Activated T-helper 17 cell treated with anti-CD3 and anti-CD28 coated beads, Interleukin-2, amount 50 U/mL, for 72 hours (primary cell): ENCODE results near the gene GAGE12E. TPM values are rescaled to one million over a fixed set of nuclear protein-coding genes. Genes with fewer than 3 reads are reported as not detected.
"Not testable (repeated sequence)": the region's sequence is repeated elsewhere in the genome, so short reads cannot be mapped to it uniquely, and the experiment has no call there.

ENCODE experiments used
- ATAC-seq: fragments of 150-1000 bp; cut with Tn5 transposase; replicated peaks from 2 replicates; pipeline ENCODE4 v1.10.0; 2021; ENCODE audit warnings: mild to moderate bottlenecking, moderate library complexity
- H3K27ac Mint-ChIP-seq: one replicate; pipeline ENCODE4 v1.8.0; 2022; ENCODE audit warnings: mixed read lengths
- H3K27me3 Mint-ChIP-seq: one replicate; pipeline ENCODE4 v1.8.0; 2022; ENCODE audit warnings: mixed read lengths
- H3K36me3 Mint-ChIP-seq: one replicate; pipeline ENCODE4 v1.8.0; 2022; ENCODE audit warnings: low read depth, mild to moderate bottlenecking, mixed read lengths
- H3K4me1 Mint-ChIP-seq: one replicate; pipeline ENCODE4 v1.8.0; 2022; ENCODE audit warnings: mixed read lengths
- H3K4me3 Mint-ChIP-seq: one replicate; pipeline ENCODE4 v1.8.0; 2022; ENCODE audit warnings: mild to moderate bottlenecking, mixed read lengths
- H3K9me3 Mint-ChIP-seq: one replicate; pipeline ENCODE4 v1.8.0; 2022; ENCODE audit warnings: mixed read lengths
- total RNA-seq, 2 donors: library from RNA; stranded (reverse); gene quantifications; one replicate each; pipeline ENCODE4 v1.2.3, GENCODE V29; 2022

Gene GAGE12E, protein sequence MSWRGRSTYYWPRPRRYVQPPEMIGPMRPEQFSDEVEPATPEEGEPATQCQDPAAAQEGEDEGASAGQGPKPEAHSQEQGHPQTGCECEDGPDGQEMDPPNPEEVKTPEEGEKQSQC
- not detected for total RNA-seq

DNA sequence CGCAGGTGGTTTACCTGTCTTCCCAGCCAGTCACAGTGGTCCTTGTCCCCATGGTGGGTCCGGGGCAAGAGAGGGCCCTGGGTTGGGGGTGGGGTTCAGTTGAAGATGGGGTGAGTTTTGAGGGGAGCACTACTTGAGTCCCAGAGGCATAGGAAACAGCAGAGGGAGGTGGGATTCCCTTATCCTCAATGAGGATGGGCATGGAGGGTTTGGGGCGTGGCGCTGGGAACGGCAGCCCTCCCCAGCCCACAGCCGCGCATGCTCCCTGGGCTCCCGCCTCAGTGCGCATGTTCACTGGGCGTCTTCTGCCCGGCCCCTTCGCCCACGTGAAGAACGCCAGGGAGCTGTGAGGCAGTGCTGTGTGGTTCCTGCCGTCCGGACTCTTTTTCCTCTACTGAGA, at the start of gene GAGE12E:
Gene GAGE12E, plus strand, starts transcription at position 301 of the 400 bp plus-strand sequence. CDS start 1,155 bp downstream, outside the sequence.
- not testable (repeated sequence) for H3K27me3 Mint-ChIP-seq, H3K27ac Mint-ChIP-seq, H3K4me1 Mint-ChIP-seq, H3K9me3 Mint-ChIP-seq, H3K4me3 Mint-ChIP-seq, ATAC-seq, H3K36me3 Mint-ChIP-seq

DNA sequence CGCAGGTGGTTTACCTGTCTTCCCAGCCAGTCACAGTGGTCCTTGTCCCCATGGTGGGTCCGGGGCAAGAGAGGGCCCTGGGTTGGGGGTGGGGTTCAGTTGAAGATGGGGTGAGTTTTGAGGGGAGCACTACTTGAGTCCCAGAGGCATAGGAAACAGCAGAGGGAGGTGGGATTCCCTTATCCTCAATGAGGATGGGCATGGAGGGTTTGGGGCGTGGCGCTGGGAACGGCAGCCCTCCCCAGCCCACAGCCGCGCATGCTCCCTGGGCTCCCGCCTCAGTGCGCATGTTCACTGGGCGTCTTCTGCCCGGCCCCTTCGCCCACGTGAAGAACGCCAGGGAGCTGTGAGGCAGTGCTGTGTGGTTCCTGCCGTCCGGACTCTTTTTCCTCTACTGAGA, 19.2 kb upstream of the GAGE12E start, which contains the start of gene GAGE12C:
Gene GAGE12C, plus strand, starts transcription at position 301 of the 400 bp plus-strand sequence. CDS start 1,155 bp downstream, outside the sequence.
- not testable (repeated sequence) for ATAC-seq, H3K9me3 Mint-ChIP-seq, H3K4me1 Mint-ChIP-seq

DNA sequence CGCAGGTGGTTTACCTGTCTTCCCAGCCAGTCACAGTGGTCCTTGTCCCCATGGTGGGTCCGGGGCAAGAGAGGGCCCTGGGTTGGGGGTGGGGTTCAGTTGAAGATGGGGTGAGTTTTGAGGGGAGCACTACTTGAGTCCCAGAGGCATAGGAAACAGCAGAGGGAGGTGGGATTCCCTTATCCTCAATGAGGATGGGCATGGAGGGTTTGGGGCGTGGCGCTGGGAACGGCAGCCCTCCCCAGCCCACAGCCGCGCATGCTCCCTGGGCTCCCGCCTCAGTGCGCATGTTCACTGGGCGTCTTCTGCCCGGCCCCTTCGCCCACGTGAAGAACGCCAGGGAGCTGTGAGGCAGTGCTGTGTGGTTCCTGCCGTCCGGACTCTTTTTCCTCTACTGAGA, 9.7 kb upstream of the GAGE12E start, which contains the start of gene GAGE12D:
Gene GAGE12D, plus strand, starts transcription at position 301 of the 400 bp plus-strand sequence. CDS start 1,155 bp downstream, outside the sequence.
- H3K4me3 Mint-ChIP-seq: not testable (repeated sequence)

More for the DNA sequence above, 19.2 kb upstream of the GAGE12E start, which contains the start of gene GAGE12C:
- H3K27ac Mint-ChIP-seq, H3K27me3 Mint-ChIP-seq, H3K4me3 Mint-ChIP-seq, H3K36me3 Mint-ChIP-seq: not testable (repeated sequence)

DNA sequence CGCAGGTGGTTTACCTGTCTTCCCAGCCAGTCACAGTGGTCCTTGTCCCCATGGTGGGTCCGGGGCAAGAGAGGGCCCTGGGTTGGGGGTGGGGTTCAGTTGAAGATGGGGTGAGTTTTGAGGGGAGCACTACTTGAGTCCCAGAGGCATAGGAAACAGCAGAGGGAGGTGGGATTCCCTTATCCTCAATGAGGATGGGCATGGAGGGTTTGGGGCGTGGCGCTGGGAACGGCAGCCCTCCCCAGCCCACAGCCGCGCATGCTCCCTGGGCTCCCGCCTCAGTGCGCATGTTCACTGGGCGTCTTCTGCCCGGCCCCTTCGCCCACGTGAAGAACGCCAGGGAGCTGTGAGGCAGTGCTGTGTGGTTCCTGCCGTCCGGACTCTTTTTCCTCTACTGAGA, 9.5 kb downstream of the GAGE12E start, which contains the start of gene GAGE12F:
Gene GAGE12F, plus strand, starts transcription at position 301 of the 400 bp plus-strand sequence. CDS start 1,155 bp downstream, outside the sequence.
- H3K4me1 Mint-ChIP-seq, ATAC-seq, H3K9me3 Mint-ChIP-seq, H3K27ac Mint-ChIP-seq, H3K4me3 Mint-ChIP-seq, H3K27me3 Mint-ChIP-seq, H3K36me3 Mint-ChIP-seq: not testable (repeated sequence)

More for the DNA sequence above, 9.7 kb upstream of the GAGE12E start, which contains the start of gene GAGE12D:
- not testable (repeated sequence) for ATAC-seq, H3K9me3 Mint-ChIP-seq, H3K27ac Mint-ChIP-seq, H3K4me1 Mint-ChIP-seq, H3K36me3 Mint-ChIP-seq, H3K27me3 Mint-ChIP-seq

DNA sequence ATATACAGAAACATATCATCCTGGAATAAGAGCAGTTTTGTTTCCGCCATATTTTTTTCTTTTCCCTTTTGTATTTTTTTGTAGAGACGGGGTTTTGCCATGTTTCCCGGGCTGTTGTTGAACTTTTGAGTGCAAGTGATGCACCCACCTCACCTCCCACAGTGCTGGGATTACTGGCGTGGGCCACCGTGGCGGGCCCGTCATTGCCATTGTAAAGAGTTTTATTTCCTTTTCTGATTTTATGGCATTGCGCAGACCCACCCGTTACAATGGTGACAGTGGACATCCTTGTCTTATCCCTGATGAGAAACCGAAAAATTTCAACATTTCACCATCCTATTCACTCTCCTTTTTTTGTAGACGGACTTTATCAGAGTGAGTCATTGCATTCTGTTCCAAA, 17.6 kb downstream of the GAGE12E start:
- not testable (repeated sequence) for ATAC-seq, H3K4me1 Mint-ChIP-seq, H3K4me3 Mint-ChIP-seq, H3K9me3 Mint-ChIP-seq, H3K27me3 Mint-ChIP-seq, H3K27ac Mint-ChIP-seq, H3K36me3 Mint-ChIP-seq

DNA sequence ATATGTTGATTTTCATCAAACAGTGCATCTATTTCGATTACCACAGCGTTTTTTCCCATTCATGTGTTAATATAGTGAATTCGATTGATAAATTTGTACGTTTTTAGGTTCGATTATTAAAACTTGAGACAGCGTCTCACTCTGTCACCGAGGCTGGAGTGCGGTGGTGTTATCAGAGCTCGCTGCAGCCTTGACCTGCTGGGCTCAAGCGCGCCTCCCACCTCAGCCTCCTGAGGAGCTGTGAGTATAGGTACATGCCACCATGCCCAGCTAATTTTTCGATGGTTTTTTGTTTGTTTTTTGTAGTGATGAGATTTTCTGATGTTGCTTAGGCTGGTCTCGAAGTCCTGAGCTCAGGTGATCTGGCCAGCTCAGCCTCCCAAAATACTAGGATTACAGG, 18.1 kb downstream of the GAGE12E start:
- not testable (repeated sequence) for H3K4me1 Mint-ChIP-seq, H3K9me3 Mint-ChIP-seq, ATAC-seq, H3K36me3 Mint-ChIP-seq, H3K4me3 Mint-ChIP-seq, H3K27ac Mint-ChIP-seq, H3K27me3 Mint-ChIP-seq

DNA sequence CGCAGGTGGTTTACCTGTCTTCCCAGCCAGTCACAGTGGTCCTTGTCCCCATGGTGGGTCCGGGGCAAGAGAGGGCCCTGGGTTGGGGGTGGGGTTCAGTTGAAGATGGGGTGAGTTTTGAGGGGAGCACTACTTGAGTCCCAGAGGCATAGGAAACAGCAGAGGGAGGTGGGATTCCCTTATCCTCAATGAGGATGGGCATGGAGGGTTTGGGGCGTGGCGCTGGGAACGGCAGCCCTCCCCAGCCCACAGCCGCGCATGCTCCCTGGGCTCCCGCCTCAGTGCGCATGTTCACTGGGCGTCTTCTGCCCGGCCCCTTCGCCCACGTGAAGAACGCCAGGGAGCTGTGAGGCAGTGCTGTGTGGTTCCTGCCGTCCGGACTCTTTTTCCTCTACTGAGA, 19.0 kb downstream of the GAGE12E start, which contains the start of gene GAGE12G:
Gene GAGE12G, plus strand, starts transcription at position 301 of the 400 bp plus-strand sequence. CDS start 1,155 bp downstream, outside the sequence.
- ATAC-seq, H3K9me3 Mint-ChIP-seq, H3K27ac Mint-ChIP-seq, H3K4me1 Mint-ChIP-seq, H3K27me3 Mint-ChIP-seq, H3K36me3 Mint-ChIP-seq, H3K4me3 Mint-ChIP-seq: not testable (repeated sequence)

DNA sequence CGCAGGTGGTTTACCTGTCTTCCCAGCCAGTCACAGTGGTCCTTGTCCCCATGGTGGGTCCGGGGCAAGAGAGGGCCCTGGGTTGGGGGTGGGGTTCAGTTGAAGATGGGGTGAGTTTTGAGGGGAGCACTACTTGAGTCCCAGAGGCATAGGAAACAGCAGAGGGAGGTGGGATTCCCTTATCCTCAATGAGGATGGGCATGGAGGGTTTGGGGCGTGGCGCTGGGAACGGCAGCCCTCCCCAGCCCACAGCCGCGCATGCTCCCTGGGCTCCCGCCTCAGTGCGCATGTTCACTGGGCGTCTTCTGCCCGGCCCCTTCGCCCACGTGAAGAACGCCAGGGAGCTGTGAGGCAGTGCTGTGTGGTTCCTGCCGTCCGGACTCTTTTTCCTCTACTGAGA, 28.6 kb downstream of the GAGE12E start, which contains the start of gene GAGE12H:
Gene GAGE12H, plus strand, starts transcription at position 301 of the 400 bp plus-strand sequence. CDS start 1,155 bp downstream, outside the sequence.
- not testable (repeated sequence) for H3K4me3 Mint-ChIP-seq, H3K9me3 Mint-ChIP-seq, ATAC-seq, H3K27me3 Mint-ChIP-seq, H3K36me3 Mint-ChIP-seq, H3K27ac Mint-ChIP-seq, H3K4me1 Mint-ChIP-seq

DNA sequence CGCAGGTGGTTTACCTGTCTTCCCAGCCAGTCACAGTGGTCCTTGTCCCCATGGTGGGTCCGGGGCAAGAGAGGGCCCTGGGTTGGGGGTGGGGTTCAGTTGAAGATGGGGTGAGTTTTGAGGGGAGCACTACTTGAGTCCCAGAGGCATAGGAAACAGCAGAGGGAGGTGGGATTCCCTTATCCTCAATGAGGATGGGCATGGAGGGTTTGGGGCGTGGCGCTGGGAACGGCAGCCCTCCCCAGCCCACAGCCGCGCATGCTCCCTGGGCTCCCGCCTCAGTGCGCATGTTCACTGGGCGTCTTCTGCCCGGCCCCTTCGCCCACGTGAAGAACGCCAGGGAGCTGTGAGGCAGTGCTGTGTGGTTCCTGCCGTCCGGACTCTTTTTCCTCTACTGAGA, 38.1 kb downstream of the GAGE12E start, which contains the start of gene GAGE2A:
Gene GAGE2A, plus strand, starts transcription at position 301 of the 400 bp plus-strand sequence. CDS start 1,155 bp downstream, outside the sequence.
- not testable (repeated sequence) for H3K4me1 Mint-ChIP-seq, H3K27me3 Mint-ChIP-seq, H3K4me3 Mint-ChIP-seq, ATAC-seq, H3K27ac Mint-ChIP-seq, H3K36me3 Mint-ChIP-seq, H3K9me3 Mint-ChIP-seq

DNA sequence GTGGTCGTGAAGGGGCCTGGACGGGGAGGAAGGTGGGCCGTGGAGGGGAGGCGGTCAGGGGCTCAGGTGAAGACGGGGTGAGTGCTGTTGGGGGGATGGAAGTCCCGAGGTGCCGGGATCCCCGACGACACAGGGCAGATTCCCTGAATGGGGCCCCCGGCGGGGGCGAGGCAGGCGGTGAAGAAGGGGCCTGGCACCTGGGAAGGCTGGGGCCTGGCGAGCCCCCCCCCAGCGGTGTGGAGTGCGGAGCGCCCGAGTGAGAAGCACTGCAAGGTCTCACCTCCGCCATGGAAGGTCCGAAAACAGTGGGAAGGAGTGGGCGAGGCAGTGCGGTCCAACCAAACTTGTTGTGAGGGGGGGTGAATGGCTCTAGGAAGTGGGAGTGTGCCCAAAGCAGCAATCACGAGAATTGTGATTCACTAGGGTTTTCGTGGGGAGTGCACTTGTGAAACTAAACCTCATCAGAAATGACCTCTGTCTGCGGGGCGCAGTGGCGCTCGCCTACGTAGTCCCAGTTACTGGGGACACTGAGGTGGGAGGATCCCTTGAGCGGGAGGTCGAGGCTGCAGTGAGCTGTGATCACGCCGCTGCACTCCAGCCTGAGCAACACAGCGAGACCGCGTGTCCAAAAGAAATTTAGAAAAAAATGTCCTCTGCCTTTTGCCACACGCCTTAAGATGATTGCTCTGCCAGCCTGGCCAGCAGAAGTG, 38.8 kb downstream of the GAGE12E start:
- ATAC-seq, H3K27me3 Mint-ChIP-seq, H3K4me3 Mint-ChIP-seq, H3K27ac Mint-ChIP-seq, H3K36me3 Mint-ChIP-seq, H3K4me1 Mint-ChIP-seq, H3K9me3 Mint-ChIP-seq: not testable (repeated sequence)

DNA sequence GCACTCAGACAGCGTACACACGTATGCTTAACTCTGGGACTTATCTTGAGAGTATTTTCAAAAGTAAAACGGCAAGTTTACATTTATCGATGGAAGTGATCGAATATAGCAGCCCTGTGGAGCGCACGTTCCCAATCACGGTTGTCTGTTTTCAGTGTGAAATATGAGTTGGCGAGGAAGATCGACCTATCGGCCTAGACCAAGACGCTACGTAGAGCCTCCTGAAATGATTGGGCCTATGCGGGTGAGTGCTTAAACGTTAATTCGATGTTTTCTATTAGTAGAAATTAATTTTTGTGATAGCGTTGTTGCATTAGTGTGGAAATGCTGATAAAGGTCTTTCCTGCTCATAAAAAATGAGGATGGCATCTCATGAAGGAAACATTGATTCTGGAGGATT, 39.4 kb downstream of the GAGE12E start:
- H3K9me3 Mint-ChIP-seq, H3K27me3 Mint-ChIP-seq, H3K4me3 Mint-ChIP-seq, ATAC-seq, H3K4me1 Mint-ChIP-seq, H3K36me3 Mint-ChIP-seq, H3K27ac Mint-ChIP-seq: not testable (repeated sequence)

DNA sequence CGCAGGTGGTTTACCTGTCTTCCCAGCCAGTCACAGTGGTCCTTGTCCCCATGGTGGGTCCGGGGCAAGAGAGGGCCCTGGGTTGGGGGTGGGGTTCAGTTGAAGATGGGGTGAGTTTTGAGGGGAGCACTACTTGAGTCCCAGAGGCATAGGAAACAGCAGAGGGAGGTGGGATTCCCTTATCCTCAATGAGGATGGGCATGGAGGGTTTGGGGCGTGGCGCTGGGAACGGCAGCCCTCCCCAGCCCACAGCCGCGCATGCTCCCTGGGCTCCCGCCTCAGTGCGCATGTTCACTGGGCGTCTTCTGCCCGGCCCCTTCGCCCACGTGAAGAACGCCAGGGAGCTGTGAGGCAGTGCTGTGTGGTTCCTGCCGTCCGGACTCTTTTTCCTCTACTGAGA, 47.6 kb downstream of the GAGE12E start, which contains the start of gene GAGE1:
Gene GAGE1, plus strand, starts transcription at position 301 of the 400 bp plus-strand sequence. CDS start 1,155 bp downstream, outside the sequence.
- not testable (repeated sequence) for H3K9me3 Mint-ChIP-seq, H3K36me3 Mint-ChIP-seq, H3K4me3 Mint-ChIP-seq, H3K27ac Mint-ChIP-seq, ATAC-seq, H3K4me1 Mint-ChIP-seq, H3K27me3 Mint-ChIP-seq
